Neutrophil (primary cell): Measurements from ENCODE around the gene CNPY1.

Experiments used
- H3K27ac ChIP-seq: fragments of 200-600 bp; sonication (generic); 2 replicates; pipeline ENCODE4 v1.5.1; 2016; ENCODE audit warnings: mild to moderate bottlenecking, moderate library complexity
- H3K27me3 ChIP-seq: fragments of 200-600 bp; sonication (generic); 2 replicates; pipeline ENCODE4 v1.6.0; 2016; ENCODE audit warnings: mild to moderate bottlenecking
- H3K36me3 ChIP-seq: fragments of 200-600 bp; sonication (generic); 2 replicates; pipeline ENCODE4 v1.5.1; 2017
- H3K4me1 ChIP-seq, 2 experiments: fragments of 200-600 bp in 1 of 2; sonication (generic) in 1 of 2; 1 replicate in 1 of 2; 2 replicates in 1 of 2; pipeline versions ENCODE4 v1.5.1 to v1.6.1; 2013 to 2016; ENCODE audit warnings: low read depth in 1 of 2, low read length in 1 of 2, mild to moderate bottlenecking in 1 of 2, moderate library complexity in 1 of 2; ENCODE audit not compliant: control insufficient read depth in 1 of 2, insufficient read depth in 1 of 2
- H3K4me3 ChIP-seq, 2 experiments: fragments of 200-600 bp in 1 of 2; sonication (generic) in 1 of 2; 1 replicate in 1 of 2; 2 replicates in 1 of 2; pipeline ENCODE4 v1.5.1; 2013 to 2016; ENCODE audit warnings: low read depth in 1 of 2, low read length in 1 of 2, mild to moderate bottlenecking in 1 of 2, moderate library complexity in 1 of 2
- H3K9me3 ChIP-seq: fragments of 200-600 bp; sonication (generic); 2 replicates; pipeline ENCODE4 v1.5.1; 2016
- CTCF ChIP-seq: fragments of 200-600 bp; sonication (generic); IDR thresholded peaks from 2 replicates; pipeline ENCODE4 v1.5.1; 2016; ENCODE audit warnings: antibody characterized with exemption

Gene CNPY1

GRCh38 chr7:155509359-155509724 lies 37.0 kb downstream of the CNPY1 start:
- Histone ChIP-seq H3K4me1 (peaks cover 3 to 11% of the 10 kb centered on the region in 2 experiments), H3K36me3 (no peaks in the 10 kb centered on the region), H3K27me3 (peaks cover 100% of the 10 kb centered on the region), H3K27ac (no peak overlapping the region), H3K4me3 (peak overlapping the region; percentile 29 to 34), H3K9me3 (no peaks in the 10 kb centered on the region)
- no peak for TF ChIP-seq CTCF

DNA sequence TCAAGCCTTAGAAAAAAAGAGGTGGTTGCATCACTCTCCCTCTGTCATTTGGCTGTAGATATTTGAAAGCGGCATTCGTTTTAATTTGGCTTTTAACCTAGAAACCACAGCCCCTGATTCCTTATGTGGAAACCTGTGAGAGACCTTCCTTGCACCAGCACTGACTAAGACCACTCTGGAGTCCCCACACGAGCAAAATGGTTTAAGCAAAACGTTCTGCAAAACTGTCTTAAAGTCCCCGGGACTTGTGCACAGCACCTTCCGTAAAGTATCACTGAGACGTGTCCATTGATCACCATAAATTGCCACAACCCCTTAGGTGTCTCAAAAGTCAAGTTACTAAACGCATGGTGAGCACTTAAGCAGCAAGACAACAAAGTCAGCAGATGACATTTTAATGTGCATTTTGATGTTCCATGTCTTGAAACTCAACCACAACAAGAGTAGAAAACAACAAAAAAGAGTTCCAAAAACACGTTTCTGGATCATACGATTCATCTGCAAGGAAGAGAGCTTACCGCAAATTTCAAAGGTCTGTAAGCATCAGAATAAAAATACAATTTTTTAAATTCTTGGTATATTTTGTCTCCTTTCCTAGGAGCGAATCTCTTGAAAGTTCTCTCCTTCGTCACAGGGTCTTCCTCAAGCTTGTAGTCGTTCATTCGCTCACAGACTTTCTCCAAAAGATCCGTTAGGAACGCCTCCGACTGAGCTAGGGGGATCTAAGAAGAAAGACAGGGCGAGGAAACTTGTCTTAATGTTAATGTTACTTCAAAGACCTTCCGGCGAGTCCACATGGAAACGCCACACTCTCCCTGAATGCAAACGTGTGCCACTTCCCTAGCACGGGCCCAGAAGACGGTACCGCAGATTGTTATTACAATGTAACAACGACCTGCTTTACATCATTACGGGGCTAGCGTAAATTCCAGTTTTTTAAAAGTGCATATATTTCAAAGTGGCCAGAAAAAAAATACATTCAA lies 37.7 kb downstream of the CNPY1 start:
- no peak for TF ChIP-seq CTCF
- no peak overlapping the region for H3K4me3 ChIP-seq
- no peaks in the 10 kb centered on the region for H3K9me3 ChIP-seq
- H3K27me3 ChIP-seq, result peaks cover 100% of the 10 kb centered on the region
- no peak overlapping the region for H3K27ac ChIP-seq
- H3K36me3 ChIP-seq, result no peaks in the 10 kb centered on the region
- H3K4me1 ChIP-seq, result peaks cover 3 to 11% of the 10 kb centered on the region in 2 experiments

DNA sequence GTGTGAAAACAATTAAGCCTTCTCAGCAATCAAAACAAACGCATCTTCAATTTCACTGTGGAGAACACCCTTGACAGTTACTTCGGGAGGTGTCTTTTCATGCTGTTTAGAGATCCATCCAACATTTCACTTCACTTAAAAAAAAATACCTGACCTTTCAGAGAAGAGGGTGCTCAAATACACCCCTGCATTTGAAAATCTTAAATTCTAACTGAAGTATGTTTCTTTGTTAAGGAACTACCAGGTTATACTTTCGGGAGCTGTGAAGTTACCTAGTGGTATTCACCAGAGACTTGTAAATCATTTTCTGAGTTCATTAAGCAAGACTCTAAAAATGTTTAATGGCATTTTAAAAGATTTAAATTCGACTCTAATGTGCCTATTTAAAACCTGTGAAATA lies 38.8 kb downstream of the CNPY1 start:
- Histone ChIP-seq H3K4me1 (peaks cover 3 to 11% of the 10 kb centered on the region in 2 experiments), H3K4me3 (no peak overlapping the region), H3K9me3 (no peaks in the 10 kb centered on the region), H3K27me3 (peaks cover 100% of the 10 kb centered on the region), H3K27ac (no peak overlapping the region), H3K36me3 (no peaks in the 10 kb centered on the region)
- TF ChIP-seq CTCF, result no peak

GRCh38 chr7:155506854-155507337 lies 39.5 kb downstream of the CNPY1 start:
- no peaks in the 10 kb centered on the region for H3K9me3 ChIP-seq
- peaks cover 100% of the 10 kb centered on the region for H3K27me3 ChIP-seq
- peaks cover 3 to 11% of the 10 kb centered on the region in 2 experiments for H3K4me1 ChIP-seq
- no peak overlapping the region for H3K27ac ChIP-seq
- no peaks in the 10 kb centered on the region for H3K36me3 ChIP-seq
- H3K4me3 ChIP-seq, result no peak overlapping the region
- no peak for TF ChIP-seq CTCF

GRCh38 chr7:155505422-155505793 lies 41.0 kb downstream of the CNPY1 start:
- peaks cover 3 to 11% of the 10 kb centered on the region in 2 experiments for H3K4me1 ChIP-seq

More at GRCh38 chr7:155505422-155505793, 41.0 kb downstream of the CNPY1 start:
- Histone ChIP-seq H3K27ac (no peak overlapping the region), H3K36me3 (no peaks in the 10 kb centered on the region), H3K4me3 (no peak overlapping the region), H3K27me3 (peaks cover 100% of the 10 kb centered on the region), H3K9me3 (no peaks in the 10 kb centered on the region)
- no peak for TF ChIP-seq CTCF
